DND-41 (cell line): ENCODE results near the gene AHNAK2.
A peak's percentile ranks its signal among the peaks of the same experiment; 100 is the strongest.

ENCODE experiments used
- ATAC-seq: fragments of 200-7000 bp; cut with Tn5 transposase; 3 replicates; pipeline ENCODE4 v1.9.1; 2021; ENCODE audit warnings: low read depth; ENCODE audit not compliant: insufficient read depth
- DNase-seq: peaks from one replicate; pipeline ENCODE4 v3.0.0-alpha.2; 2020
- H2AFZ ChIP-seq: 2 replicates; pipeline ENCODE4 v1.6.0; 2012; ENCODE audit warnings: low read depth, low read length
- H3K27ac ChIP-seq: 2 replicates; pipeline ENCODE4 v1.5.1; 2012; ENCODE audit warnings: low read length, inconsistent platforms
- H3K27me3 ChIP-seq: fragments of 200-600 bp; sonication (generic); 2 replicates; pipeline ENCODE4 v1.6.0; 2012; ENCODE audit warnings: low read length, mild to moderate bottlenecking, inconsistent platforms; ENCODE audit not compliant: insufficient read depth, poor library complexity
- H3K36me3 ChIP-seq: 2 replicates; pipeline ENCODE4 v1.5.1; 2012; ENCODE audit warnings: low read length, inconsistent platforms; ENCODE audit not compliant: insufficient read depth
- H3K4me1 ChIP-seq: 2 replicates; pipeline ENCODE4 v1.5.1; 2012; ENCODE audit warnings: mild to moderate bottlenecking, low read length; ENCODE audit not compliant: insufficient read depth
- H3K4me2 ChIP-seq: 2 replicates; pipeline ENCODE4 v1.6.0; 2012; ENCODE audit warnings: mild to moderate bottlenecking, moderate library complexity, low read length, inconsistent platforms; ENCODE audit not compliant: insufficient read depth
- H3K4me3 ChIP-seq, 2 experiments: fragments of 200-600 bp in 1 of 2; shearing (Covaris generic) in 1 of 2; 2 replicates each; pipeline ENCODE4 v1.5.1; 2012 to 2016; ENCODE audit warnings: inconsistent platforms in 2 of 2, low read length in 2 of 2, mild to moderate bottlenecking in 2 of 2, low read depth in 1 of 2, moderate library complexity in 1 of 2
- H3K79me2 ChIP-seq: 2 replicates; pipeline ENCODE4 v1.6.0; 2012; ENCODE audit warnings: low read length, inconsistent platforms; ENCODE audit not compliant: insufficient read depth
- H3K9ac ChIP-seq: 2 replicates; pipeline ENCODE4 v1.6.0; 2012; ENCODE audit warnings: low read depth, mild to moderate bottlenecking, inconsistent platforms, low read length, moderate library complexity
- H3K9me3 ChIP-seq: 2 replicates; pipeline ENCODE4 v1.5.1; 2012; ENCODE audit warnings: low read length, moderate library complexity, mild to moderate bottlenecking, inconsistent platforms; ENCODE audit not compliant: insufficient read depth, severe bottlenecking
- H4K20me1 ChIP-seq: 2 replicates; pipeline ENCODE4 v1.6.0; 2012; ENCODE audit warnings: low read length; ENCODE audit not compliant: insufficient read depth
- EZH2 ChIP-seq: IDR thresholded peaks from 3 replicates; pipeline ENCODE4 v1.6.1; 2012; ENCODE audit warnings: borderline replicate concordance, low read depth, mild to moderate bottlenecking, moderate library complexity, low read length, inconsistent platforms; ENCODE audit not compliant: severe bottlenecking
- TF ChIP-seq, protein P1 (sequence below): IDR thresholded peaks from 2 replicates; pipeline ENCODE4 v1.5.1; 2012; ENCODE audit warnings: borderline replicate concordance, low read length, moderate library complexity, mild to moderate bottlenecking; ENCODE audit not compliant: poor library complexity, severe bottlenecking; ENCODE audit errors: extremely low read depth

Gene AHNAK2

GRCh38 chr14:105015905-105016304, 37.7 kb upstream of the AHNAK2 start:
- H3K27me3 ChIP-seq, result no peaks in the 10 kb centered on the region
- H3K79me2 ChIP-seq, result peaks cover 100% of the 10 kb centered on the region
- H3K4me2 ChIP-seq, result peak overlapping the region; percentile 43; the same call in 1 of the 2 replicates
- H2AFZ ChIP-seq, result no peak overlapping the region
- peaks cover 88% of the 10 kb centered on the region for H3K36me3 ChIP-seq
- peaks cover 43% of the 10 kb centered on the region for H3K4me1 ChIP-seq
- DNase-seq, result no peak
- no peak overlapping the region for H3K27ac ChIP-seq
- H3K9ac ChIP-seq, result peak overlapping the region; percentile 4; the same call in 1 of the 2 replicates
- no peak for ATAC-seq
- no peaks in the 10 kb centered on the region for H3K9me3 ChIP-seq
- H3K4me3 ChIP-seq, result no peak overlapping the region
- TF ChIP-seq, protein P1, sequence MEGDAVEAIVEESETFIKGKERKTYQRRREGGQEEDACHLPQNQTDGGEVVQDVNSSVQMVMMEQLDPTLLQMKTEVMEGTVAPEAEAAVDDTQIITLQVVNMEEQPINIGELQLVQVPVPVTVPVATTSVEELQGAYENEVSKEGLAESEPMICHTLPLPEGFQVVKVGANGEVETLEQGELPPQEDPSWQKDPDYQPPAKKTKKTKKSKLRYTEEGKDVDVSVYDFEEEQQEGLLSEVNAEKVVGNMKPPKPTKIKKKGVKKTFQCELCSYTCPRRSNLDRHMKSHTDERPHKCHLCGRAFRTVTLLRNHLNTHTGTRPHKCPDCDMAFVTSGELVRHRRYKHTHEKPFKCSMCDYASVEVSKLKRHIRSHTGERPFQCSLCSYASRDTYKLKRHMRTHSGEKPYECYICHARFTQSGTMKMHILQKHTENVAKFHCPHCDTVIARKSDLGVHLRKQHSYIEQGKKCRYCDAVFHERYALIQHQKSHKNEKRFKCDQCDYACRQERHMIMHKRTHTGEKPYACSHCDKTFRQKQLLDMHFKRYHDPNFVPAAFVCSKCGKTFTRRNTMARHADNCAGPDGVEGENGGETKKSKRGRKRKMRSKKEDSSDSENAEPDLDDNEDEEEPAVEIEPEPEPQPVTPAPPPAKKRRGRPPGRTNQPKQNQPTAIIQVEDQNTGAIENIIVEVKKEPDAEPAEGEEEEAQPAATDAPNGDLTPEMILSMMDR, result no peak
- TF ChIP-seq EZH2, result no peak
- H4K20me1 ChIP-seq, result peaks cover 96% of the 10 kb centered on the region

DNA sequence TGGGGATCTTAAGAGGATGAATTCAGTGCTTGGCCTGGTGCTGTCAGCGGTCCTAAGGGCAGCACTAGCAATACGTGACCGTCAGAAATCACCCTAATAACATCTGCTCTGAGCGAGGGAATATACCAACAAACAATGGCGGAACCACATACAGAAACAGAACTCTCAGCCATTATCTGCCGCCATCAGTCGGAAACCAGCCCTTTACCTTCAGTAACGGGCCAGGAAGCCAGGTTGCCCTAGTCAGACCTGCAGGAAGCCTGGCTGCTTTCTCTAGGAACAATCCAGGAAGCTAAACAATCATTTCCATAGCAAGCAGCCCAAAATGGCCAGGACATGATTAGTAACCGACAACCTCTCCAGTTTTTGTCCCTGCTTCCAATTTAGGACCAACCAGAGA, 37.1 kb upstream of the AHNAK2 start:
- Histone ChIP-seq H3K27me3 (no peaks in the 10 kb centered on the region), H3K4me1 (peaks cover 43% of the 10 kb centered on the region), H3K4me2 (peak overlapping the region; percentile 3; the same call in 1 of the 2 replicates), H3K27ac (no peak overlapping the region), H4K20me1 (peaks cover 100% of the 10 kb centered on the region), H3K79me2 (peaks cover 100% of the 10 kb centered on the region), H3K36me3 (peaks cover 91% of the 10 kb centered on the region), H3K4me3 (no peak overlapping the region), H2AFZ (no peak overlapping the region), H3K9me3 (no peaks in the 10 kb centered on the region), H3K9ac (no peak overlapping the region)
- ATAC-seq, result no peak
- no peak for DNase-seq
- TF ChIP-seq EZH2, result no peak
- TF ChIP-seq, protein P1, result no peak

DNA sequence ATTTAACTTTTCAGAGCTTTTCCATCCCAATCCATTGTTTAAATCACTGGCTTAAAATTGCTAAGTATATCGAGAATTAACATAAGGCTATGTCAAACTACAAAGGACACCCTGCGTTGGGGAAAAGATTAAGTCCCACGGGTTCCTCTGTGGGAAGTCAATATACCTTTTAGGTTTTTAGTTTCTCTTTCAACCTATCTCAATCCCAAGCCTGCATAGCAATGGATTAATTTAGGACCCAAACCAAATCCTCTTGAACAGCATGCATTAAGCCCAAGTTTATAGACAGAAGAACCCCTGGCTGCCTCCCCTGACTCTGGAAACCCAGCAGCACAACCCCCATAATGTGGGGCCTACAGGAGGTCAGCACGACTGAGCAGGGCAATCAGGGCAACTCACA, 36.5 kb upstream of the AHNAK2 start:
- Histone ChIP-seq H3K9ac (no peak overlapping the region), H3K27me3 (no peaks in the 10 kb centered on the region), H3K4me3 (no peak overlapping the region), H2AFZ (no peak overlapping the region), H3K4me2 (0 out of 2 replicates have a peak overlapping the region, but pooled peaks have one; percentile 13), H3K27ac (no peak overlapping the region), H3K79me2 (peaks cover 100% of the 10 kb centered on the region), H4K20me1 (peaks cover 100% of the 10 kb centered on the region), H3K36me3 (peaks cover 91% of the 10 kb centered on the region), H3K4me1 (peaks cover 40% of the 10 kb centered on the region), H3K9me3 (no peaks in the 10 kb centered on the region)
- TF ChIP-seq, protein P1, result no peak
- TF ChIP-seq EZH2, result no peak
- ATAC-seq (no peak), DNase-seq (no peak)
